Epithelial cell of esophagus (primary cell): ENCODE measurements around the gene PIAS1.

Experiments
- DNase-seq: peaks from one replicate; pipeline ENCODE4 v3.0.0; 2010; ENCODE audit warnings: low read depth
- H3K4me3 ChIP-seq: 2 replicates; pipeline ENCODE4 v1.5.1; 2011; ENCODE audit warnings: mild to moderate bottlenecking, low read length, control low read depth
- TF ChIP-seq, protein P1 (sequence below): IDR thresholded peaks from 2 replicates; pipeline ENCODE4 v1.5.1; 2011; ENCODE audit warnings: low read depth, mild to moderate bottlenecking, low read length, control low read depth, inconsistent platforms; ENCODE audit not compliant: insufficient read depth; ENCODE audit errors: missing control alignments

PIAS1 gene

DNA sequence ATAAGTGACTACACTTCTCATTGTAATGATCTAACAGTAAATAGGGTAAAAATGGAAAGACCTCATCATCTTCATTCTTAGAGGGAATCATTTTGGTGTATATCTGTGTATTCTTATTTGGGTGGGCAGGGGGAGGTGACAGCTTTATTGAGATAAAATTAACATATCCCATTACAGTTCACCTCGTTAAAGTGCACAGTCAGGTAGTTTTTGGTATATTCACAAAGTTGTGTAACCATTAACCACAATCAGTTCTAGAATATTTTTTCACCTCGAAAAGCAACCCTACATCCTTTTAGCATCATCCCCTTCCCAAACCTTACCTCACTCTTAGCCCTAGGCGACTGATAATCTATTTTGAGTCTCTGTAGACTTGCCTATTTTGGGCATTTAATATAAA lies 8.1 kb downstream of the PIAS1 start:
- DNase-seq = no peak
- TF ChIP-seq, protein P1, sequence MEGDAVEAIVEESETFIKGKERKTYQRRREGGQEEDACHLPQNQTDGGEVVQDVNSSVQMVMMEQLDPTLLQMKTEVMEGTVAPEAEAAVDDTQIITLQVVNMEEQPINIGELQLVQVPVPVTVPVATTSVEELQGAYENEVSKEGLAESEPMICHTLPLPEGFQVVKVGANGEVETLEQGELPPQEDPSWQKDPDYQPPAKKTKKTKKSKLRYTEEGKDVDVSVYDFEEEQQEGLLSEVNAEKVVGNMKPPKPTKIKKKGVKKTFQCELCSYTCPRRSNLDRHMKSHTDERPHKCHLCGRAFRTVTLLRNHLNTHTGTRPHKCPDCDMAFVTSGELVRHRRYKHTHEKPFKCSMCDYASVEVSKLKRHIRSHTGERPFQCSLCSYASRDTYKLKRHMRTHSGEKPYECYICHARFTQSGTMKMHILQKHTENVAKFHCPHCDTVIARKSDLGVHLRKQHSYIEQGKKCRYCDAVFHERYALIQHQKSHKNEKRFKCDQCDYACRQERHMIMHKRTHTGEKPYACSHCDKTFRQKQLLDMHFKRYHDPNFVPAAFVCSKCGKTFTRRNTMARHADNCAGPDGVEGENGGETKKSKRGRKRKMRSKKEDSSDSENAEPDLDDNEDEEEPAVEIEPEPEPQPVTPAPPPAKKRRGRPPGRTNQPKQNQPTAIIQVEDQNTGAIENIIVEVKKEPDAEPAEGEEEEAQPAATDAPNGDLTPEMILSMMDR = no peak
- no peak overlapping the region for H3K4me3 ChIP-seq

DNA sequence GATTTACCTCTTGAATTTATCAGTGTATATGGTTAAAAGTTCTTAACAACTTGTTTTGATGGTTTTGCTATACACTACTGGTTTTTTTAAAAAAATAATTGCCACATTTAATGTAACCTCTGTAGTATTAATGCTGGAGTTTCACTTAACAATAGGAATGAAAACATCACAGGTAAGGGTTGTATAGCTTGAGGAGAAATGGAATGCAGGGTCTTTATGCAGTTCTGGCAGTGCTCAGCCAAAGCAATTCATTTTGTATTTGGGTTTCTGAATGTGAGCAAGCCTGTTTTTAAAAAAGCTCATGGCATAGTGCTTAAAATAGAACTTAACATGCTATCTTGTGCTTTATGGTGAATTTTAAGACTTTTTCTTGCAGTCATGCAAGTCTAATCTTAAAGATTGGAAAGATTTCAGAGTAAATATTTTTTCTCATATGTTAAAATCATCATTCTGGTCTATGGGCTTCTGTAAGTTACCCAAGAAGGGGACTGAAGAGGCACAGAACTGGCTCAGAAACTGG lies 8.9 kb downstream of the PIAS1 start:
- TF ChIP-seq, protein P1 = no peak
- no peak for DNase-seq
- H3K4me3 ChIP-seq = no peak overlapping the region

DNA sequence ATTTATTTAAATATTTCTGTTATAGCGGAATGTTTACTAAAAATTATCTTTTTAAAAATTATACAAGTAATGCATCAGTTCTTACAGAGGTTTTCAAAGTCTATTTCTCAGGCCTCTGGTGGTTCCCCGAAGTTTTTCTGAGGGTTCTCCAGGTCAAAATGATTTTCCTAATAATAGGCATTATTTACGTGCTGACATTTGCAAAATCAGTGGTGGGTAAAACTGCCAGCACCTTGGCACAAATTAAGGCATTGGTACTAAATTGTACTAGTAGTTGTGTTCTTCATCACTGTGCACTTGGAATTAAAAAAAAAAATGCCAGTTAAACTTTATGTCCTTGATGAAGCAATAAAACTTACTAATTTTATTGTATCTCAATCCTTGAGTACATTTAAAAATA lies 9.5 kb downstream of the PIAS1 start:
- TF ChIP-seq, protein P1 = no peak
- no peak overlapping the region for H3K4me3 ChIP-seq
- DNase-seq = no peak

DNA sequence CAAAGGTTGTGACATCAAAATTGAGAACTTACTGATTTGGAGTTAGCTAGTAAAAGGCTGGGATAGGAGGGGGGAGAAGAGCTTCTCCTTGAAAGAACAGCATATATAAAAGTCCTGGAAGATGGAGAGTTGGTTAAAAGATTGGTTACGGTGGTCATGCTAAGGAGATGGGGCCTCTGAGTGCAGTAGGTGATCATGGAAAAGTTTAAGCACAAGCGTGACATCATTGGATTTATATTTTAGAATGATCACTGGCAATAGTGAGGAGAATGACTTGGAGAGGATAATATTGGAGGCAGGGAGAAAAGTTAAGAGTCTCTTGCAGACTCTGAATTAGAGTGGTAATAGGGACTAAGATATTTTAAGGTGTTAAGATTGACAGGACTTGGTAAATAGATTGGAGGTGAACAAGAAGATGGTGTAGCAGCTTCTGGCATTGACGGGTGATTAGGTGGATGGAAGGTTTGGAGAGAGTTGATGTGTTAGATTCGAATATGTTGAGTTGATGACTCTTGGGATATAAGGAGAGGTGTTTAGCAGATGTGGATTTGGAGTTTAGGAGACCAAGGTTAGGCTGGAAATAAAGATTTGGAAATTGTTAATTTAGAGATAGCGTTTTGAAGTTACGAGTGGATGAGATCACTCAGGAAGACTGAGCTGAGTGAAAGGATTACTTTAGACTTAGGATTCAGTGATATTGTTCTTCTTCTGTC lies 19.6 kb downstream of the PIAS1 start:
- no peak overlapping the region for H3K4me3 ChIP-seq
- TF ChIP-seq, protein P1 = no peak
- DNase-seq = no peak

DNA sequence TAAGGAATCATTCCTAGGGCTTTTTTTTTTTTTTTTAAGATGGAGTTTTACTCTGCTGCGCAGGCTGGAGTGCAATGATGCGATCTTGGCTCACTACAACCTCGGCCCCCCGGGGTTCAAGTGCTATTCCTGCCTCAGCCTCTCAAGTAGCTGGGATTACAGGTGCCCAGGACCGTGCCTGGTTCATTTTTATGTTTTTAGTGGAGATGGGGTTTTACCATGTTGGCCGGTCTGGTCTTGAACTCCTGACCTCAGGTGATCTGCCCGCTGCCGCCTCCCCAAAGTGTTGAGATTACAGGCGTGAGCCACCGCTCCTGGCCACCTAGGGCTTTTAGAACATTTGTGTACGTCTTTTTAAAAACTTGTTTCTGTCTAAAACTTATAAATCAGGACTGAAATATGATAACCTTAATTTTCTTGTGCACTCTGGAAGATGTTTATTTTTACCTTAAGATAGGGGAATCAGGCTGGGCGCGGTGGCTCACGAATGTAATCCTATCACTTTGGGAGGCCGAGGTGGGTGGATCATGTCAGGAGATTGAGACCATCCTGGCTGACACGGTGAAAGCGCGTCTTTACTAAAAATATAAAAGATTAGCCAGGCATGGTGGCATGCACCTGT lies 21.8 kb downstream of the PIAS1 start:
- no peak for DNase-seq
- TF ChIP-seq, protein P1 = no peak
- H3K4me3 ChIP-seq = no peak overlapping the region

DNA sequence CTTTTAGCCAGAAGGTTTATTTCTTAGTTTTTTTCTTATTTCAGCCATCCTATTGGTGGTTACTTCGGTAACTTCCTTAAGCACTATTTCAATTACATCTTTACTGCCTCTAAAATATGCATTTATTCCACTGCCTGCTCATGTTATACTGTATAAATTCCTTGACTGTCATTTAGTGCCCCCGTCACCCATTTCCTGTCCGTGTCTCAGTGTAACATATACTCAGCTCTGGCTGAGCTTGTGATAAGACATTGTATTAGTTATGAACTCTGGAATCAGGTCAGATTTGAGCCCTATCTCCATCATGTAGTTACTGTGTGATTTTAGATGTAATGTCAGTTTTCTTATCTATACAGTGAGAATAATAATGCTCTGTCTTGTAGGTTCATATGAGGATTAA lies 24.2 kb downstream of the PIAS1 start:
- H3K4me3 ChIP-seq = no peak overlapping the region
- DNase-seq = no peak
- TF ChIP-seq, protein P1 = no peak
